ENCODE measurements around the gene FOXO4. TPM values are rescaled to one million over a fixed set of nuclear protein-coding genes. Genes with fewer than 3 reads are reported as not detected.

The FOXO4 gene
- total RNA-seq, 1 experiment from 2014 or later, result 17.7 TPM

DNA sequence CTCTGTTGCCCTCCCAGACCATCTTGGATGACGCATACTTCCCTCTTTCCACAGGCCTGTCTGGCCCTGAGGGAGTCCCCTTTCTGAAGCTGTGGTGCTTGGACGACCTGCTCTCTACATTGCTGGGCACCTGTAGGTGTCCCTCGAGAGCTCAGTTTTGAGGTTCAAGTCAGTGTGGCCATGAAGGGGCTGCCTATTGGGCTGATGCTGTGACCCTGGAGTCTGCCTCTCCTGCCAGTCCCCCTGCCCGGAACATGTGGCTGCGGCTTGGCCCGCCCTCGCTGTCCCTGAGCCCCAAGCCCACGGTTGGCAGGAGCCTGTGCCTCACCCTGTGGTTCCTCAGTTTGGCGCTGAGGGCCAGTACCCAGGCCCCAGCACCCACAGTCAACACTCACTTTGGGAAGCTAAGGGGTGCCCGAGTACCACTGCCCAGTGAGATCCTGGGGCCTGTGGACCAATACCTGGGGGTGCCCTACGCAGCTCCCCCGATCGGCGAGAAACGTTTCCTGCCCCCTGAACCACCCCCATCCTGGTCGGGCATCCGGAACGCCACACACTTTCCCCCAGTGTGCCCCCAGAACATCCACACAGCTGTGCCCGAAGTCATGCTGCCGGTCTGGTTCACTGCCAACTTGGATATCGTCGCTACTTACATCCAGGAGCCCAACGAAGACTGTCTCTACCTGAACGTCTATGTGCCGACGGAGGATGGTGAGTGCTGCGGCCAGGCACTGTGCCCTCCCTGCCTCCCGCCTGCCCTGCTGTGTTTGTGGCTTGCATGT is 52.0 kb downstream of the FOXO4 start:
- TF ChIP-seq, protein P1, sequence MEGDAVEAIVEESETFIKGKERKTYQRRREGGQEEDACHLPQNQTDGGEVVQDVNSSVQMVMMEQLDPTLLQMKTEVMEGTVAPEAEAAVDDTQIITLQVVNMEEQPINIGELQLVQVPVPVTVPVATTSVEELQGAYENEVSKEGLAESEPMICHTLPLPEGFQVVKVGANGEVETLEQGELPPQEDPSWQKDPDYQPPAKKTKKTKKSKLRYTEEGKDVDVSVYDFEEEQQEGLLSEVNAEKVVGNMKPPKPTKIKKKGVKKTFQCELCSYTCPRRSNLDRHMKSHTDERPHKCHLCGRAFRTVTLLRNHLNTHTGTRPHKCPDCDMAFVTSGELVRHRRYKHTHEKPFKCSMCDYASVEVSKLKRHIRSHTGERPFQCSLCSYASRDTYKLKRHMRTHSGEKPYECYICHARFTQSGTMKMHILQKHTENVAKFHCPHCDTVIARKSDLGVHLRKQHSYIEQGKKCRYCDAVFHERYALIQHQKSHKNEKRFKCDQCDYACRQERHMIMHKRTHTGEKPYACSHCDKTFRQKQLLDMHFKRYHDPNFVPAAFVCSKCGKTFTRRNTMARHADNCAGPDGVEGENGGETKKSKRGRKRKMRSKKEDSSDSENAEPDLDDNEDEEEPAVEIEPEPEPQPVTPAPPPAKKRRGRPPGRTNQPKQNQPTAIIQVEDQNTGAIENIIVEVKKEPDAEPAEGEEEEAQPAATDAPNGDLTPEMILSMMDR (conservative IDR thresholded peaks at IDR 0.05), result no peak
- no peak overlapping the region for H3K27ac Mint-ChIP-seq
- peaks cover 6 to 16% (median 10%) of the 10 kb centered on the region in 3 experiments; a peak in 4 of 7 replicates for H3K36me3 Mint-ChIP-seq (ENCODE audit: insufficient read depth in 1 of 3, low read depth in 3 of 3)
- no peak overlapping the region for H4K91ac ChIP-seq (ENCODE audit: insufficient read length, low read depth, low read length)
- no peak overlapping the region for H3K9ac ChIP-seq (ENCODE audit: extremely low read depth, insufficient read length, low read length)
- DNase-seq, result no peak
- peaks cover 6% of the 10 kb centered on the region for H3K27me3 Mint-ChIP-seq (ENCODE audit: low read depth)
- no peak overlapping the region for H2BK12ac ChIP-seq (ENCODE audit: insufficient read length, low read depth, low read length)
- H3K27me3 ChIP-seq (ENCODE audit: insufficient read depth, low read length), result no peaks in the 10 kb centered on the region
- no peak overlapping the region for H4K5ac ChIP-seq (ENCODE audit: insufficient read length, low read depth, low read length)
- peaks cover 56 to 81% of the 10 kb centered on the region in 2 experiments for H3K9me3 Mint-ChIP-seq
- H3T11ph ChIP-seq (ENCODE audit: low read length), result no peak overlapping the region
- no peak overlapping the region for H3K23ac ChIP-seq (ENCODE audit: insufficient read length, low read depth, low read length)
- peaks cover 2% of the 10 kb centered on the region for H4K20me1 ChIP-seq (ENCODE audit: control insufficient read depth, insufficient read depth, insufficient read length)
- H3K27ac ChIP-seq (ENCODE audit: insufficient read length, low read depth, low read length), result no peak overlapping the region
- H3K56ac ChIP-seq (ENCODE audit: insufficient read length, low read depth, low read length), result no peak overlapping the region
- WGBS (ENCODE audit: extremely low coverage, insufficient read length, low lambda C conversion rate), result no CpG with 5 or more reads among the region's 28 CpGs
- H3K79me1 ChIP-seq (ENCODE audit: insufficient read depth, low read depth, low read length, poor library complexity, severe bottlenecking), result no peaks in the 10 kb centered on the region
- peaks cover 27% of the 10 kb centered on the region for H3K9me3 ChIP-seq (ENCODE audit: control insufficient read depth, low read depth, low read length)
- H2BK5ac ChIP-seq (ENCODE audit: insufficient read length, low read length), result no peak overlapping the region
- H4K8ac ChIP-seq (replicated peaks; ENCODE audit: insufficient read length, low read depth, low read length), result no peak overlapping the region
- H3K23me2 ChIP-seq (ENCODE audit: insufficient read length, low read depth, low read length, poor library complexity, severe bottlenecking), result peaks cover 6% of the 10 kb centered on the region
- H3K4me2 ChIP-seq (ENCODE audit: insufficient read depth, insufficient read length, low read length), result no peak overlapping the region
- H2AFZ ChIP-seq (ENCODE audit: low read length), result no peak overlapping the region
- no peak overlapping the region for H2BK20ac ChIP-seq (ENCODE audit: low read depth, low read length, poor library complexity, severe bottlenecking)
- no peak overlapping the region for H3K18ac ChIP-seq (ENCODE audit: insufficient read length, low read depth, low read length)
- H2AK5ac ChIP-seq (ENCODE audit: insufficient read length, low read length), result no peak overlapping the region
- no peak overlapping the region for H2BK15ac ChIP-seq (ENCODE audit: low read depth, low read length)
- no peaks in the 10 kb centered on the region for H3K79me2 ChIP-seq (ENCODE audit: insufficient read depth, low read length)
- no peak overlapping the region; the same call in 1 of the 2 replicates for H3K14ac ChIP-seq (ENCODE audit: insufficient read depth, low read length)
- no peaks in the 10 kb centered on the region; the same call in 1 of the 2 replicates for H3K4me1 ChIP-seq (ENCODE audit: insufficient read depth, low read length)
- peaks cover 15 to 19% of the 10 kb centered on the region in 2 experiments for H3K4me1 Mint-ChIP-seq
- H3K4me3 Mint-ChIP-seq, result no peak overlapping the region
- H2BK120ac ChIP-seq (ENCODE audit: low read depth, low read length, poor library complexity, severe bottlenecking), result no peak overlapping the region
- H3K4ac ChIP-seq (ENCODE audit: low read depth, low read length), result no peak overlapping the region
